Lower leg skin (tissue), 3 donors: ENCODE measurements around the gene NUFIP2.

Experiments
- POLR2A ChIP-seq, 2 donors: fragments of 450-650 bp; IDR thresholded peaks; one replicate each; pipeline ENCODE4 v1.6.1; 2016 to 2017; ENCODE audit warnings: antibody characterized with exemption in 2 of 2, mild to moderate bottlenecking in 1 of 2, moderate library complexity in 1 of 2
- TF ChIP-seq, protein P1 (sequence below), 3 donors: fragments of 450-650 bp; IDR thresholded peaks; one replicate each; pipeline ENCODE4 v1.5.1; 2016; ENCODE audit warnings: antibody characterized with exemption in 3 of 3, mild to moderate bottlenecking in 3 of 3, moderate library complexity in 2 of 3

- no peak for TF ChIP-seq POLR2A (IDR thresholded peaks at IDR 0.05)
- TF ChIP-seq, protein P1, sequence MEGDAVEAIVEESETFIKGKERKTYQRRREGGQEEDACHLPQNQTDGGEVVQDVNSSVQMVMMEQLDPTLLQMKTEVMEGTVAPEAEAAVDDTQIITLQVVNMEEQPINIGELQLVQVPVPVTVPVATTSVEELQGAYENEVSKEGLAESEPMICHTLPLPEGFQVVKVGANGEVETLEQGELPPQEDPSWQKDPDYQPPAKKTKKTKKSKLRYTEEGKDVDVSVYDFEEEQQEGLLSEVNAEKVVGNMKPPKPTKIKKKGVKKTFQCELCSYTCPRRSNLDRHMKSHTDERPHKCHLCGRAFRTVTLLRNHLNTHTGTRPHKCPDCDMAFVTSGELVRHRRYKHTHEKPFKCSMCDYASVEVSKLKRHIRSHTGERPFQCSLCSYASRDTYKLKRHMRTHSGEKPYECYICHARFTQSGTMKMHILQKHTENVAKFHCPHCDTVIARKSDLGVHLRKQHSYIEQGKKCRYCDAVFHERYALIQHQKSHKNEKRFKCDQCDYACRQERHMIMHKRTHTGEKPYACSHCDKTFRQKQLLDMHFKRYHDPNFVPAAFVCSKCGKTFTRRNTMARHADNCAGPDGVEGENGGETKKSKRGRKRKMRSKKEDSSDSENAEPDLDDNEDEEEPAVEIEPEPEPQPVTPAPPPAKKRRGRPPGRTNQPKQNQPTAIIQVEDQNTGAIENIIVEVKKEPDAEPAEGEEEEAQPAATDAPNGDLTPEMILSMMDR (IDR thresholded peaks at IDR 0.05): no peak
Measured at GRCh38 chr17:29240477-29240876, 53.5 kb downstream of the NUFIP2 start.
